Esophagus (tissue), 2 donors: ENCODE data around the gene GOLT1B. TPM values are rescaled to one million over a fixed set of nuclear protein-coding genes. Genes with fewer than 3 reads are reported as not detected.

ENCODE experiments used
- H3K27ac ChIP-seq, 2 donors: one replicate each; pipeline ENCODE4 v1.5.1; 2013; ENCODE audit warnings: low read depth in 2 of 2, mild to moderate bottlenecking in 2 of 2, inconsistent platforms in 1 of 2, low read length in 1 of 2, moderate library complexity in 1 of 2
- H3K27me3 ChIP-seq, 2 donors: one replicate each; pipeline ENCODE4 v1.6.1; 2013; ENCODE audit warnings: low read length in 2 of 2, control low read depth in 1 of 2, mild to moderate bottlenecking in 1 of 2; ENCODE audit not compliant: insufficient read depth in 2 of 2, control insufficient read depth in 1 of 2
- H3K36me3 ChIP-seq, 2 donors: one replicate each; pipeline ENCODE4 v1.6.1; 2013; ENCODE audit warnings: low read length in 1 of 2; ENCODE audit not compliant: control insufficient read depth in 2 of 2, insufficient read depth in 2 of 2
- H3K4me1 ChIP-seq, 2 donors: one replicate each; pipeline ENCODE4 v1.6.1; 2013; ENCODE audit warnings: low read length in 1 of 2; ENCODE audit not compliant: control insufficient read depth in 2 of 2, insufficient read depth in 2 of 2
- H3K4me3 ChIP-seq, 2 donors: one replicate each; pipeline ENCODE4 v1.5.1; 2013; ENCODE audit warnings: low read length in 2 of 2, mild to moderate bottlenecking in 2 of 2, low read depth in 1 of 2, moderate library complexity in 1 of 2
- H3K9me3 ChIP-seq, 2 donors: one replicate each; pipeline ENCODE4 v1.6.1; 2013; ENCODE audit warnings: mild to moderate bottlenecking in 2 of 2, low read depth in 1 of 2, low read length in 1 of 2, moderate library complexity in 1 of 2; ENCODE audit not compliant: control insufficient read depth in 2 of 2, insufficient read depth in 1 of 2
- WGBS, 2 donors: extraction: QIAGEN DNeasy Blood & Tissue Kit; methylation state at CpG; one replicate each; pipeline ENCODE4 v1.1.7; 2013; 5-methylcytosine and 5-hydroxymethylcytosine counted together
- polyA plus RNA-seq, 2 donors: library from polyadenylated mRNA; stranded (reverse); fragments of 200-250 nt; gene quantifications; one replicate each; pipeline ENCODE4 v1.2.3, GENCODE V29; 2013
- donor health status: healthy with polysubstance abuse.
- donor health status: Bipolar disorder and iron deficiency.

Gene GOLT1B
- polyA plus RNA-seq, 2 donors: 11.3 to 12.1 TPM

DNA sequence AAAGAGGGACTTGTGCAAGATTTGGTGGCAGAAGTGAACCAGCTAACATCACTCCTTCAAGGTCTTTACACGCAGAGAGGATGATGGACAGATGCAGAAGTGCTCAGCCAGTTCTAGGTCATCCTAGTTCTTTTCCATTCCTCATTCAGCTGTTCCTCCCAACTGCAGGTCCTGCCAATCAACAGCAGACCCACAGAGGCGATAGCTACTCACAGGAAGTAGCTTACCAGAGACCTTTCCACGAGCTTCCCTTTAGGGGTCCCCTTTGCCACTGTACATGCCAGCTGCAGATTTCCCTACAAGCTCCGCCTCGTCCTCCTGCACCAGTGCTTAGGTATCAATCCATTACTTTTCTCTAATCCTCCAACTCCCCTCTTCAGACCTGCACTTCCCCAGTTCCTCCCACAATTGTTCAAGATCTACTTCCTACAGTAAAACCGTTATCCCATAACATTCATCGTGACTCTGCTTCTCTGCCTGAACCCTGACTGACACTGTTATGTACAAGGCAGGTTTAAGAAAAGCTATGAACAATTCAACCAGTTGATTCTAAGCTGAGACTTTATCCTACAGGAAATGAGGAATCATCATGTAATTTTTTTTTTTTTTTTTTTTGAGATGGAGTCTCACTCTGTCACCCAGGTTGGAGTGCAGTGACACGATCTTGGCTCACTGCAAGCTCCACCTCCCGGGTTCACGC, 22.7 kb upstream of the GOLT1B start:
- no peaks in the 10 kb centered on the region for H3K9me3 ChIP-seq

DNA sequence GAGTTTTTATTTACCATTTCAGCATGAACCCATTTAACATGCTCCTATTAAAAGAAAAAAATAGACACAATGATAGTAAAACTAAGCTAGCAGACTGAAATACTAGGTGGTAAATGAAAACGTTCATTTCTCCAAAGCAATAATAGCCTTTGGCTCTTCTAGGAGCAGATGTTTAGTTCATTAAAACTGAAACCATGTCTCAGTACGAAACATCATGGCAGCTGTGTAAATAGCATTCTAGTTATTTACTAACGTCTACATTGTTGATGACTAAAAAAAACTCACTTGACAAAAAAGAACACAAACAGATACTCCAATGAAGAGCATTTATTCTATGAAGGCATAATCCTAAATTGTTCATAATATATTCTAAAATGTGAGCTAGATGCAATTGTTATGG, 18.1 kb upstream of the GOLT1B start:
- Histone ChIP-seq H3K27me3 (no peaks in the 10 kb centered on the region), H3K9me3 (no peaks in the 10 kb centered on the region), H3K36me3 (peaks cover 7 to 9% of the 10 kb centered on the region in 2 donors), H3K27ac (no peak overlapping the region), H3K4me1 (no peaks in the 10 kb centered on the region), H3K4me3 (no peak overlapping the region)
- WGBS, 2 donors: 71 to 84% methylated on average over 3 of the region's 3 CpGs

More for the DNA sequence above, 22.7 kb upstream of the GOLT1B start:
- H3K27ac ChIP-seq: no peak overlapping the region
- H3K4me3 ChIP-seq: no peak overlapping the region
- H3K27me3 ChIP-seq: no peaks in the 10 kb centered on the region
- no peaks in the 10 kb centered on the region for H3K4me1 ChIP-seq
- peaks cover 6 to 7% of the 10 kb centered on the region in 2 donors for H3K36me3 ChIP-seq
- 89 to 90% methylated on average over 10 of the region's 10 CpGs for WGBS, 2 donors

DNA sequence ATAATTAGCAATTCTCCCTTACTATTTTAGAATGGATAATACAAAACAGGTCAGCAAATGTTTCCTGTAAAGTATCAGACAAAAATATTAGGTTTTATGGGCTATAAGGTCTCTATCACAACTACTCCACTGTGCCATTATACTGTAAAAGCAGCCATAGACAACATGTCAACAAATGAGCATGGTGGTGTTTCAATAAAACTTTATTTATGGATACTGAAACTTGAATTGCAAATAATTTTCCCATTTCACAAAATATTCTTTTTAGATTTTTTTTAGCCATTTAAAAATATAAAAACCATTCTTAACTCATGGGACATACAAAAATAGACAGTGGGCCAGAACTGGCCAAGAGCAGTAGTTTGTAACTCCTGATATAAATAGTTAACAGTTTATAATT, 15.6 kb upstream of the GOLT1B start:
- H3K4me3 ChIP-seq: no peak overlapping the region
- no peaks in the 10 kb centered on the region for H3K4me1 ChIP-seq
- H3K27ac ChIP-seq: no peak overlapping the region
- H3K36me3 ChIP-seq: peaks cover 0 to 3% of the 10 kb centered on the region in 2 donors
- H3K9me3 ChIP-seq: no peaks in the 10 kb centered on the region
- H3K27me3 ChIP-seq: no peaks in the 10 kb centered on the region

DNA sequence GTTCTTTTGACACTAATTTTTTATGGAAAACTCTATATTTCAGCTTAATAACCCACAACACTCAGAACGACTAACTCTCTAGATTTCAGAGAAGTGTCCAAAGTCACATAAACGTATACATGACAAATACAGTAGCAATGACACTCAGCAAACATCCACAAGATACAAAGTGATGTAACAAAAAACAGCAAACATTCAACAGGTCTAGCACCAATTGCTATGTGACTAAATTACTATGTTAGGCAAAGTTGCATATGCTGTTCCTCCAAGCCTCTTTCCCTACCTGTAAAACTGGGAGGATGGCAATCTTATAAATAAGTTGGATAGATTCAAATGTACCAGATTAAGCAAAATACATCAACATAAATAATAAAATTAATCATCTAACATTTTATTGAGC, 1.8 kb upstream of the GOLT1B start:
- WGBS, 2 donors: 72% methylated on average over 2 of the region's 2 CpGs
- no peaks in the 10 kb centered on the region for H3K9me3 ChIP-seq
- no peaks in the 10 kb centered on the region for H3K27me3 ChIP-seq
- no peak overlapping the region for H3K4me3 ChIP-seq
- H3K36me3 ChIP-seq: peaks cover 2 to 6% of the 10 kb centered on the region in 2 donors
- H3K4me1 ChIP-seq: peaks cover 0 to 6% of the 10 kb centered on the region in 2 donors
- H3K27ac ChIP-seq: no peak overlapping the region

DNA sequence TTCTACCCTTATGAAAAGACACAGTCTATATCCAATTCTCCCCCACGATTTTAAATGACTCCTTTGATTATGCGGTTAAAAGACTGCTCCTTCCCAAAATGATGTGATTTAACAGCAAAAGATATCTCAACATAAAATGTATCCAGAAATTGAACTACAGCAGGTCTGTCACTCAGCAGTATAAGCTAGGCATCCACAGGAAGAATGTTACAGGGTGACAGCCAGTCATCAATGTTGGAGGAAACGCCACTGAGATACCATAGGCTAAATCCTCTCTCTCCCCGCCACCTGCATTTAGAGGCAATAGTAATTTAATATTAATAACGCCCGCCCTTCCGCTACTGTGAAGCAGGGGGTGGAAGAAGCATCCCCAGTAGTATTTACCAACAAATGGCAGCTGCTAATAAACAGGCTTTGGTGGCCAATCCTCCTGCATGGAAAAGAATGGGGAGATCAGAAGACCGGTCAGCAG, 767 bp upstream of the GOLT1B start:
- Histone ChIP-seq H3K4me3 (peak overlapping the region; percentile 50 to 96), H3K27ac (peak overlapping the region; percentile 55 to 93), H3K27me3 (no peaks in the 10 kb centered on the region), H3K36me3 (peaks cover 2 to 6% of the 10 kb centered on the region in 2 donors), H3K9me3 (no peaks in the 10 kb centered on the region), H3K4me1 (peaks cover 0 to 6% of the 10 kb centered on the region in 2 donors)
- WGBS, 2 donors: 5 to 7% methylated on average over 8 of the region's 8 CpGs

DNA sequence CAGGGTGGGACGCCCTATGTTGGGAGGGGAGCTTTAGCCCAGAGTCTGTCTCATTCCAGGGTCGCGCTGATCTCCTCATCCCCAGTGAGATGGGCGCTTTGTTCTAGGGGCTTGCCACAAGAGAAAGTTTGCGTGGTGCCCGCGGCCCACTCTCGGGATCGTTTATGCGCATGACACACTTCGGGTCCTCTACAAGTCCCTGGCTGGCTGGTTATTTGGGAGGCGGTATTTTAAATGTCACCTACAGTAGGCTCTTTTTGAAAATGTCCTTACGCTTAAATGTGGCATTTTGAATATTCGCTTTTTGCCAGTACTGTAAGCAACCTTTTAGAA, 541 bp downstream of the GOLT1B start:
- peak overlapping the region; percentile 93 to 96 for H3K4me3 ChIP-seq
- peaks cover 0 to 6% of the 10 kb centered on the region in 2 donors for H3K36me3 ChIP-seq
- WGBS, 2 donors: 0 to 1% methylated on average over 14 of the region's 14 CpGs
- peak overlapping the region; percentile 73 to 93 for H3K27ac ChIP-seq
- H3K4me1 ChIP-seq: peaks cover 0 to 6% of the 10 kb centered on the region in 2 donors
- H3K9me3 ChIP-seq: no peaks in the 10 kb centered on the region
- no peaks in the 10 kb centered on the region for H3K27me3 ChIP-seq

DNA sequence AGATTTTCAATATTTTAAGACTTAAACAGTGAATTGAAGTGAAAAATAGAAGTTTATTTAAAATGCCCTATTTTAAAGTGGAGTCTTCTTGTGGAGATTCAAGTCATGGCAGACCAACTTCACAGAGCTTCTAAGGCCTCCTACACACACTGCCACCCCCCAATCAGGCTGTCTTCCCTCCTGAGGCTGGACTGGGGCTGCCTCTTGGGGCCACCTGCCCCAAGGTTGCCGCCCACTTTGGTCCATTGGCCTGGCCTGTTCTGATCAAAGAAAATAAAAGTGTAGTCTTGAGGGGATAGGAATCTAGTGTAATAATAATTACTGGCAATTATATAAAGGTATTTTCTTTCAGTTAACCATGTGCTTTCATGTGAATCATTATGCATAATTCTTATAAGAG, 1.3 kb downstream of the GOLT1B start:
- Histone ChIP-seq H3K27me3 (no peaks in the 10 kb centered on the region), H3K4me3 (peak overlapping the region in 1 of 2 donors; percentile 96), H3K36me3 (no peaks in the 10 kb centered on the region), H3K9me3 (no peaks in the 10 kb centered on the region), H3K4me1 (peaks cover 0 to 6% of the 10 kb centered on the region in 2 donors), H3K27ac (no peak overlapping the region)
- 69 to 85% methylated on average over 1 of the region's 1 CpG for WGBS, 2 donors

DNA sequence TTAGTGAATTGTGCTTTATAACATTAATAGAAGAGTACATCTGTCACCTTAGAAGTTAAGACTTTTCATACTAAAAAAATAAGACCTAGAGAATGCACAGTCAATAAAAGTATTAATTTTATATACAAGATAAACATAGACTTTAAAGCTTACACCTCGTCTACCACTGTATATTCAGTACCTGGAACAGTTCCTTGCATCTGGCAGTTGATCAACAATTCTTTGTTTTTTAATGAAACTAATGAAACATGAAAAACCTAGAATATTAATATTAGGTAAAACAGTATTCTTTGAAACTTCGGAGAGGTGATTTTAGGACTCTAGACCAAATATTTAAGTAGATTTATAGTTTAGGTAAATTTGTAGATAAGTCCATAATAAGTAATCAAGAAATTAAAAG, 4.3 kb downstream of the GOLT1B start:
- WGBS, 2 donors: 47 to 55% methylated on average over 2 of the region's 2 CpGs
- H3K4me3 ChIP-seq: no peak overlapping the region

DNA sequence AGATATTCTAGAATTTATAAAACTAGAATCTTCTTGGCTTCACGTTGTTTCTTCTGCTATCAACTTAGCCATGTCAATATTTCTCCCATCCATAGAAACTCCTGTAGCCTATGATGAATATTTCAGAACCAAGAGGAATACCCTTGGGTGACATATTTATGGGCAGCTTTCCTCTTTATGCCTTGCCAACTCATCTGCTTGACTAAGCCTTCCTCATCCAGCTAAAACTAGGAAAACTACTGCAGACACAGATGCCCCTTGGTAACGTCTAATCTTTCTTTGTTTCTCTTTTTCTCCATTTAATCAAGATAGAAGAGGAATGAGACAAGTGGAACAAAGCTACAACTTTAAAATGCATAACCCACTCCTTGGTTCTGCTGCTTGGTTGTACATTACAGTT, 6.3 kb downstream of the GOLT1B start:
- Histone ChIP-seq H3K27me3 (no peaks in the 10 kb centered on the region), H3K27ac (no peak overlapping the region), H3K4me3 (no peak overlapping the region), H3K9me3 (no peaks in the 10 kb centered on the region), H3K4me1 (peaks cover 0 to under 1% of the 10 kb centered on the region in 2 donors), H3K36me3 (no peaks in the 10 kb centered on the region)
- WGBS, 2 donors: 73 to 83% methylated on average over 2 of the region's 2 CpGs

More for the DNA sequence above, 4.3 kb downstream of the GOLT1B start:
- no peak overlapping the region for H3K27ac ChIP-seq
- H3K4me1 ChIP-seq: peaks cover 0 to 5% of the 10 kb centered on the region in 2 donors
- no peaks in the 10 kb centered on the region for H3K36me3 ChIP-seq
- H3K9me3 ChIP-seq: no peaks in the 10 kb centered on the region
- no peaks in the 10 kb centered on the region for H3K27me3 ChIP-seq

DNA sequence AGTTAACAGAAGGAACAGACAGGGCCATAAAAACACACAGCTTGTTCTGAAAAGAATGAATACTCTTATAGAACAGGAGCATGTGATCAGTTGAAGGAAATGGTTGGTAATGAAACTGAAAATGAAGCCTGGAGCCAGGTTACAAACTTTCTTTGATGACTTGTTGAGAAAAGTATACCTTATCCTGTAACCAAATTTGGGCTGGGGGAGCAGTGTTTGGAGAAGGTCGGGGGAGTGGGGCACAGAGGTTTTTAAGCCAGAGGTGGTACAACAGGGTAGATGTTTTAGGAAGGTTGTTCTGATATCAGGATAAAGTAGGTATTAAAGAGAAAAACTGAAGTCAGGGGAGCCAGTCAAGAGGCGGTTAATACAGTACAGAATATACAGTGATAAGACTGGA, 8.2 kb downstream of the GOLT1B start:
- Histone ChIP-seq H3K27me3 (no peaks in the 10 kb centered on the region), H3K27ac (no peak overlapping the region), H3K9me3 (no peaks in the 10 kb centered on the region), H3K4me3 (no peak overlapping the region), H3K36me3 (peaks cover 0 to 4% of the 10 kb centered on the region in 2 donors), H3K4me1 (no peaks in the 10 kb centered on the region)
- 39 to 42% methylated on average over 2 of the region's 2 CpGs for WGBS, 2 donors
